H9 (cell line): Measurements from ENCODE around the gene RALA. TPM values are rescaled to one million over a fixed set of nuclear protein-coding genes. Genes with fewer than 3 reads are reported as not detected.

Experiments
- DNase-seq: peaks from one replicate; pipeline ENCODE4 v3.0.0-alpha.2; 2017
- H2AFZ ChIP-seq: one replicate; pipeline ENCODE4 v1.6.1; 2013; ENCODE audit warnings: mild to moderate bottlenecking, low read length, control low read depth, moderate library complexity
- H2AK5ac ChIP-seq: 2 replicates; pipeline ENCODE4 v1.6.1; 2013; ENCODE audit warnings: low read length, control low read depth, mixed read lengths; ENCODE audit not compliant: insufficient read length
- H2BK120ac ChIP-seq: one replicate; pipeline ENCODE4 v1.6.1; 2013; ENCODE audit warnings: low read depth, mild to moderate bottlenecking, low read length, control low read depth, inconsistent platforms; ENCODE audit not compliant: poor library complexity, severe bottlenecking
- H2BK12ac ChIP-seq: 2 replicates; pipeline ENCODE4 v1.6.1; 2013; ENCODE audit warnings: low read length, control low read depth, mixed read lengths, low read depth; ENCODE audit not compliant: insufficient read length
- H2BK15ac ChIP-seq: 2 replicates; pipeline ENCODE4 v1.6.1; 2013; ENCODE audit warnings: low read depth, low read length, control low read depth
- H2BK20ac ChIP-seq: one replicate; pipeline ENCODE4 v1.6.1; 2013; ENCODE audit warnings: low read depth, mild to moderate bottlenecking, low read length, control low read depth, inconsistent platforms; ENCODE audit not compliant: poor library complexity, severe bottlenecking
- H2BK5ac ChIP-seq: 2 replicates; pipeline ENCODE4 v1.6.1; 2013; ENCODE audit warnings: low read length, control low read depth, mixed read lengths; ENCODE audit not compliant: insufficient read length
- H3K14ac ChIP-seq: 2 replicates; pipeline ENCODE4 v1.6.1; 2013; ENCODE audit warnings: low read length, control low read depth; ENCODE audit not compliant: insufficient read depth
- H3K18ac ChIP-seq: 2 replicates; pipeline ENCODE4 v1.6.1; 2013; ENCODE audit warnings: low read depth, mild to moderate bottlenecking, mixed read lengths, low read length, control low read depth; ENCODE audit not compliant: insufficient read length
- H3K23ac ChIP-seq: 2 replicates; pipeline ENCODE4 v1.6.1; 2013; ENCODE audit warnings: low read length, control low read depth, mixed read lengths, low read depth; ENCODE audit not compliant: insufficient read length
- H3K23me2 ChIP-seq: 2 replicates; pipeline ENCODE4 v1.6.1; 2013; ENCODE audit warnings: low read depth, mild to moderate bottlenecking, mixed read lengths, low read length, control low read depth; ENCODE audit not compliant: insufficient read length, poor library complexity, severe bottlenecking
- H3K27ac ChIP-seq: 2 replicates; pipeline ENCODE4 v1.5.1; 2013; ENCODE audit warnings: low read length, control low read depth, mixed read lengths, low read depth; ENCODE audit not compliant: insufficient read length
- H3K27me3 ChIP-seq: 2 replicates; pipeline ENCODE4 v1.6.1; 2013; ENCODE audit warnings: low read length, control low read depth, inconsistent platforms; ENCODE audit not compliant: insufficient read depth
- H3K4ac ChIP-seq: 2 replicates; pipeline ENCODE4 v1.6.1; 2013; ENCODE audit warnings: low read depth, mild to moderate bottlenecking, control low read depth, inconsistent platforms, low read length, moderate library complexity
- H3K4me1 ChIP-seq: 2 replicates; pipeline ENCODE4 v1.6.1; 2013; ENCODE audit warnings: low read length, control low read depth, inconsistent platforms; ENCODE audit not compliant: insufficient read depth
- H3K4me2 ChIP-seq: 2 replicates; pipeline ENCODE4 v1.6.1; 2013; ENCODE audit warnings: low read length, control low read depth, mixed read lengths; ENCODE audit not compliant: insufficient read length, insufficient read depth
- H3K56ac ChIP-seq: 2 replicates; pipeline ENCODE4 v1.6.1; 2013; ENCODE audit warnings: low read depth, mild to moderate bottlenecking, mixed read lengths, low read length, control low read depth; ENCODE audit not compliant: insufficient read length
- H3K79me1 ChIP-seq: 2 replicates; pipeline ENCODE4 v1.6.1; 2013; ENCODE audit warnings: low read depth, mild to moderate bottlenecking, moderate library complexity, low read length, control low read depth, inconsistent platforms; ENCODE audit not compliant: insufficient read depth, poor library complexity, severe bottlenecking
- H3K79me2 ChIP-seq: 2 replicates; pipeline ENCODE4 v1.6.1; 2013; ENCODE audit warnings: low read length, control low read depth, inconsistent platforms; ENCODE audit not compliant: insufficient read depth
- H3K9ac ChIP-seq: 2 replicates; pipeline ENCODE4 v1.6.1; 2013; ENCODE audit warnings: low read length, control low read depth, mixed read lengths; ENCODE audit not compliant: insufficient read length; ENCODE audit errors: extremely low read depth
- H3K9me3 ChIP-seq: one replicate; pipeline ENCODE4 v1.6.1; 2013; ENCODE audit warnings: low read depth, low read length, inconsistent platforms; ENCODE audit not compliant: control insufficient read depth
- H3T11ph ChIP-seq: one replicate; pipeline ENCODE4 v1.6.1; 2013; ENCODE audit warnings: mild to moderate bottlenecking, low read length, control low read depth, inconsistent platforms
- H4K20me1 ChIP-seq: one replicate; pipeline ENCODE4 v1.6.1; 2013; ENCODE audit not compliant: control insufficient read depth, insufficient read length, insufficient read depth
- H4K5ac ChIP-seq: 2 replicates; pipeline ENCODE4 v1.6.1; 2013; ENCODE audit warnings: low read depth, mild to moderate bottlenecking, mixed read lengths, low read length, control low read depth; ENCODE audit not compliant: insufficient read length
- H4K8ac ChIP-seq: replicated peaks from 2 replicates; pipeline ENCODE4 v1.6.1; 2013; ENCODE audit warnings: low read length, control low read depth, mixed read lengths, low read depth; ENCODE audit not compliant: insufficient read length
- H4K91ac ChIP-seq: 2 replicates; pipeline ENCODE4 v1.6.1; 2013; ENCODE audit warnings: low read depth, mild to moderate bottlenecking, moderate library complexity, mixed read lengths, low read length, control low read depth; ENCODE audit not compliant: insufficient read length
- H3K27ac Mint-ChIP-seq, 3 experiments: 2 replicates in 2 of 3; 3 replicates in 1 of 3; pipeline ENCODE4 v1.8.0; 2020 to 2021; ENCODE audit warnings: mixed read lengths in 3 of 3, mild to moderate bottlenecking in 1 of 3, moderate library complexity in 1 of 3
- H3K27me3 Mint-ChIP-seq: 2 replicates; pipeline ENCODE4 v1.8.0; 2021; ENCODE audit warnings: low read depth, mild to moderate bottlenecking, moderate library complexity, mixed read lengths
- H3K36me3 Mint-ChIP-seq, 3 experiments: 2 replicates in 2 of 3; 3 replicates in 1 of 3; pipeline ENCODE4 v1.8.0; 2020 to 2021; ENCODE audit warnings: low read depth in 3 of 3, mixed read lengths in 3 of 3; ENCODE audit not compliant: insufficient read depth in 1 of 3
- H3K4me1 Mint-ChIP-seq, 2 experiments: 2 replicates each; pipeline ENCODE4 v1.8.0; 2020; ENCODE audit warnings: mixed read lengths in 2 of 2
- H3K4me3 Mint-ChIP-seq, 2 experiments: 2 replicates in 1 of 2; 3 replicates in 1 of 2; pipeline ENCODE4 v1.8.0; 2020 to 2021; ENCODE audit warnings: mild to moderate bottlenecking in 2 of 2, mixed read lengths in 2 of 2, moderate library complexity in 1 of 2
- H3K9me3 Mint-ChIP-seq, 2 experiments: 2 replicates in 1 of 2; 3 replicates in 1 of 2; pipeline ENCODE4 v1.8.0; 2020; ENCODE audit warnings: mild to moderate bottlenecking in 2 of 2, mixed read lengths in 2 of 2, moderate library complexity in 1 of 2
- total RNA-seq: library from RNA; stranded (reverse); gene quantifications from 2 replicates; pipeline ENCODE4 v1.2.1, GENCODE V29; 2021
- TF ChIP-seq, protein P1 (sequence below): fragments of 200-600 bp; sonication (generic); conservative IDR thresholded peaks from 3 replicates; pipeline ENCODE4 v1.8.0; 2021; ENCODE audit warnings: antibody characterized with exemption, mild to moderate bottlenecking

Gene RALA
- total RNA-seq, 1 experiment from 2014 or later = 57.5 TPM

GRCh38 chr7:39603924-39604323 is 19.4 kb upstream of the RALA start:
- Mint-ChIP-seq H3K4me3 (no peak overlapping the region), H3K36me3 (no peaks in the 10 kb centered on the region), H3K27me3 (peaks cover 3% of the 10 kb centered on the region), H3K27ac (no peak overlapping the region), H3K4me1 (peaks cover 0 to 1% of the 10 kb centered on the region in 2 experiments; a peak in 2 of 4 replicates), H3K9me3 (no peaks in the 10 kb centered on the region)
- no peaks in the 10 kb centered on the region for H3K27me3 ChIP-seq
- no peaks in the 10 kb centered on the region for H3K9me3 ChIP-seq
- no peaks in the 10 kb centered on the region for H4K20me1 ChIP-seq
- TF ChIP-seq, protein P1, sequence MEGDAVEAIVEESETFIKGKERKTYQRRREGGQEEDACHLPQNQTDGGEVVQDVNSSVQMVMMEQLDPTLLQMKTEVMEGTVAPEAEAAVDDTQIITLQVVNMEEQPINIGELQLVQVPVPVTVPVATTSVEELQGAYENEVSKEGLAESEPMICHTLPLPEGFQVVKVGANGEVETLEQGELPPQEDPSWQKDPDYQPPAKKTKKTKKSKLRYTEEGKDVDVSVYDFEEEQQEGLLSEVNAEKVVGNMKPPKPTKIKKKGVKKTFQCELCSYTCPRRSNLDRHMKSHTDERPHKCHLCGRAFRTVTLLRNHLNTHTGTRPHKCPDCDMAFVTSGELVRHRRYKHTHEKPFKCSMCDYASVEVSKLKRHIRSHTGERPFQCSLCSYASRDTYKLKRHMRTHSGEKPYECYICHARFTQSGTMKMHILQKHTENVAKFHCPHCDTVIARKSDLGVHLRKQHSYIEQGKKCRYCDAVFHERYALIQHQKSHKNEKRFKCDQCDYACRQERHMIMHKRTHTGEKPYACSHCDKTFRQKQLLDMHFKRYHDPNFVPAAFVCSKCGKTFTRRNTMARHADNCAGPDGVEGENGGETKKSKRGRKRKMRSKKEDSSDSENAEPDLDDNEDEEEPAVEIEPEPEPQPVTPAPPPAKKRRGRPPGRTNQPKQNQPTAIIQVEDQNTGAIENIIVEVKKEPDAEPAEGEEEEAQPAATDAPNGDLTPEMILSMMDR = no peak
- H3K4me2 ChIP-seq = no peak overlapping the region
- H3K18ac ChIP-seq = no peak overlapping the region
- no peak overlapping the region for H4K8ac ChIP-seq
- no peaks in the 10 kb centered on the region for H3K79me1 ChIP-seq
- H3K9ac ChIP-seq = no peak overlapping the region
- no peaks in the 10 kb centered on the region for H3K79me2 ChIP-seq
- H3K4ac ChIP-seq = no peak overlapping the region
- no peak overlapping the region for H4K91ac ChIP-seq
- H2AFZ ChIP-seq = no peak overlapping the region
- H4K5ac ChIP-seq = no peak overlapping the region
- no peak overlapping the region for H2BK5ac ChIP-seq
- H3T11ph ChIP-seq = no peak overlapping the region
- H2BK12ac ChIP-seq = no peak overlapping the region
- H2AK5ac ChIP-seq = no peak overlapping the region
- no peak for DNase-seq
- H3K23me2 ChIP-seq = no peaks in the 10 kb centered on the region
- no peaks in the 10 kb centered on the region for H3K4me1 ChIP-seq
- no peak overlapping the region for H3K27ac ChIP-seq
- H3K23ac ChIP-seq = no peak overlapping the region
- H2BK15ac ChIP-seq = no peak overlapping the region
- no peak overlapping the region for H3K56ac ChIP-seq
- H3K14ac ChIP-seq = no peak overlapping the region
- no peak overlapping the region for H2BK20ac ChIP-seq
- H2BK120ac ChIP-seq = no peak overlapping the region
